ENCODE measurements around the gene PDGFB.

DNA sequence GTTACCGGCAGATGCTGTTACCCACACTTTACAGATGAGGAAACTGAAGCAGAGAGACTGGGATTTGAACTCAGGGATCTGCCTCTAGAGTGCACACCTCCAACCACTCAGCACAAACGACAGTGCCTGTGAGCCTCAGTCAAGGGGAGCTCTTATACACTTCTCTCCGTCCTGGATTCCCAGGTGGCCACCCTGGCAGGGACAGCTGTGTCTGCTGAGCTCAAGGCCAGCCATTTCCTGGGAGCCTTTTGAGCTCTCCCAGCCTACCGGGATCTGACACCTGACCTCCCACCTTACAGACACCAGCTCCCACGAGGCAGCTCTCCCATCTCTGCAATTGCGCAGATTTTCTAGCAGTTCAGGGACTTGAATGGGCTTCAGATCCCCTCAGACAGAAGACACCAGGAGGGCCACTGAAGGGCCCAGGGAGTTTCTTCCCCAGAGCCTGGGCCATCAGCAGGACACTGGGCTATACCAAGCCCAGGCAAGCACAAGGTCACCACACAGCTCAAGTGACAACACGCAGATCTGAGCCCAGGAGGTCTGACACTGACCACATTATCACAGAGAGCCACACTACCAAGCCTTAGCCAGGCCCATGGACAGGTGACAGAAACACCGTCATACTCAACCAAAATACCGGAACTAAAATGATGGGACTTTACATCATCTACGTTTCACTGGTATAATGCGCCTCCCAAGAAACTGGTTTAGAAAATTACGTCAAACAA is 17.1 kb downstream of the PDGFB start:
- TF ChIP-seq, protein P1, sequence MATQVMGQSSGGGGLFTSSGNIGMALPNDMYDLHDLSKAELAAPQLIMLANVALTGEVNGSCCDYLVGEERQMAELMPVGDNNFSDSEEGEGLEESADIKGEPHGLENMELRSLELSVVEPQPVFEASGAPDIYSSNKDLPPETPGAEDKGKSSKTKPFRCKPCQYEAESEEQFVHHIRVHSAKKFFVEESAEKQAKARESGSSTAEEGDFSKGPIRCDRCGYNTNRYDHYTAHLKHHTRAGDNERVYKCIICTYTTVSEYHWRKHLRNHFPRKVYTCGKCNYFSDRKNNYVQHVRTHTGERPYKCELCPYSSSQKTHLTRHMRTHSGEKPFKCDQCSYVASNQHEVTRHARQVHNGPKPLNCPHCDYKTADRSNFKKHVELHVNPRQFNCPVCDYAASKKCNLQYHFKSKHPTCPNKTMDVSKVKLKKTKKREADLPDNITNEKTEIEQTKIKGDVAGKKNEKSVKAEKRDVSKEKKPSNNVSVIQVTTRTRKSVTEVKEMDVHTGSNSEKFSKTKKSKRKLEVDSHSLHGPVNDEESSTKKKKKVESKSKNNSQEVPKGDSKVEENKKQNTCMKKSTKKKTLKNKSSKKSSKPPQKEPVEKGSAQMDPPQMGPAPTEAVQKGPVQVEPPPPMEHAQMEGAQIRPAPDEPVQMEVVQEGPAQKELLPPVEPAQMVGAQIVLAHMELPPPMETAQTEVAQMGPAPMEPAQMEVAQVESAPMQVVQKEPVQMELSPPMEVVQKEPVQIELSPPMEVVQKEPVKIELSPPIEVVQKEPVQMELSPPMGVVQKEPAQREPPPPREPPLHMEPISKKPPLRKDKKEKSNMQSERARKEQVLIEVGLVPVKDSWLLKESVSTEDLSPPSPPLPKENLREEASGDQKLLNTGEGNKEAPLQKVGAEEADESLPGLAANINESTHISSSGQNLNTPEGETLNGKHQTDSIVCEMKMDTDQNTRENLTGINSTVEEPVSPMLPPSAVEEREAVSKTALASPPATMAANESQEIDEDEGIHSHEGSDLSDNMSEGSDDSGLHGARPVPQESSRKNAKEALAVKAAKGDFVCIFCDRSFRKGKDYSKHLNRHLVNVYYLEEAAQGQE (IDR thresholded peaks at IDR 0.05; ENCODE audit: insufficient read depth in 1 of 2, low read depth in 2 of 2, low read length in 2 of 2): no peak
- TF ChIP-seq TAF1 (IDR thresholded peaks at IDR 0.05; ENCODE audit: borderline replicate concordance, insufficient read depth, low read length) (no peak), POLR2AphosphoS5 (IDR thresholded peaks at IDR 0.05; ENCODE audit: low read depth, low read length) (no peak), SIN3A (IDR thresholded peaks at IDR 0.05; ENCODE audit: borderline replicate concordance, insufficient read depth, low read length) (no peak)
